ENCODE data around the gene OPRD1. TPM values are rescaled to one million over a fixed set of nuclear protein-coding genes. Genes with fewer than 3 reads are reported as not detected.

OPRD1 gene
- total and polyA plus RNA-seq, 8 donors: 0.03 to 0.37 TPM; not detected in 6

- intact Hi-C loops (cut with DNase I; ENCODE audit: low total_unique reads): no loop called here
- Histone ChIP-seq H3K9me3 (no peaks in the 10 kb centered on the region), H3K4me3 (no peak overlapping the region), H3K36me3 (no peaks in the 10 kb centered on the region), H3K27me3 (peaks cover 0 to 23% (median 0%) of the 10 kb centered on the region in 3 donors), H3K27ac (no peak overlapping the region), H3K4me1 (no peaks in the 10 kb centered on the region)
- no peak for DNase-seq
- 72 to 84% (median 82%) methylated on average over 4 of the region's 4 CpGs for WGBS, 5 donors
- TF ChIP-seq POLR2A (IDR thresholded peaks at IDR 0.05) (no peak), EP300 (IDR thresholded peaks at IDR 0.05) (no peak), POLR2AphosphoS5 (IDR thresholded peaks at IDR 0.05) (no peak)
- TF ChIP-seq, protein P1, sequence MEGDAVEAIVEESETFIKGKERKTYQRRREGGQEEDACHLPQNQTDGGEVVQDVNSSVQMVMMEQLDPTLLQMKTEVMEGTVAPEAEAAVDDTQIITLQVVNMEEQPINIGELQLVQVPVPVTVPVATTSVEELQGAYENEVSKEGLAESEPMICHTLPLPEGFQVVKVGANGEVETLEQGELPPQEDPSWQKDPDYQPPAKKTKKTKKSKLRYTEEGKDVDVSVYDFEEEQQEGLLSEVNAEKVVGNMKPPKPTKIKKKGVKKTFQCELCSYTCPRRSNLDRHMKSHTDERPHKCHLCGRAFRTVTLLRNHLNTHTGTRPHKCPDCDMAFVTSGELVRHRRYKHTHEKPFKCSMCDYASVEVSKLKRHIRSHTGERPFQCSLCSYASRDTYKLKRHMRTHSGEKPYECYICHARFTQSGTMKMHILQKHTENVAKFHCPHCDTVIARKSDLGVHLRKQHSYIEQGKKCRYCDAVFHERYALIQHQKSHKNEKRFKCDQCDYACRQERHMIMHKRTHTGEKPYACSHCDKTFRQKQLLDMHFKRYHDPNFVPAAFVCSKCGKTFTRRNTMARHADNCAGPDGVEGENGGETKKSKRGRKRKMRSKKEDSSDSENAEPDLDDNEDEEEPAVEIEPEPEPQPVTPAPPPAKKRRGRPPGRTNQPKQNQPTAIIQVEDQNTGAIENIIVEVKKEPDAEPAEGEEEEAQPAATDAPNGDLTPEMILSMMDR (IDR thresholded peaks at IDR 0.05): no peak
Measured at GRCh38 chr1:28832966-28833365, 21.0 kb downstream of the OPRD1 start.

- WGBS, 5 donors: 76 to 86% (median 84%) methylated on average over 7 of the region's 7 CpGs
- intact Hi-C loops (cut with DNase I; ENCODE audit: low total_unique reads): no loop called here
- Histone ChIP-seq H3K27me3 (peaks cover 0 to 24% (median 0%) of the 10 kb centered on the region in 3 donors), H3K36me3 (no peaks in the 10 kb centered on the region), H3K9me3 (no peaks in the 10 kb centered on the region), H3K4me3 (no peak overlapping the region), H3K4me1 (no peaks in the 10 kb centered on the region), H3K27ac (no peak overlapping the region)
- TF ChIP-seq, protein P1 (IDR thresholded peaks at IDR 0.05): no peak
- DNase-seq: no peak
Measured at GRCh38 chr1:28833381-28833780, 21.4 kb downstream of the OPRD1 start.

DNA sequence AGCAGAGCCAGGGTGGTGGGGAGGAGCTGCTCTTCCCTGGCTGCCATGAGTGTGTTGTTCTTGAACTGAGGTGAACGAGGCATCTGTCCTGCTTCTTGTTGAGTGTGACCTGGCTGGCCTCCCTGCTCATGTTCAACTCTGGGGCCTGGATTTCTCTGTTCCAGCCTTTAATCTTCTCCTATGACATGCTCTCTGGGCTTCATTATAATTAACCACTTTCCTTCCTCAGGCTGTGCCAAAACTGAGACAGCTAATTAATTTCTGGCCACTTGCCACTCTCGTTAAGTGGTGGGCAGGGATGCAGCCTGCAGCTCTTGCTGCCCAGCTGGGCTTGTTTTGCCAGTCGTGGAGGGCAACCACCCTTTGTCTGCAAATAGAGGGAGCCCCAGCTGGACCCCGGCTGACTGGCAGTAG lies 23.3 kb downstream of the OPRD1 start:
- DNase-seq: peak in 1 of 2 donors; percentile 73
- WGBS, 5 donors: 38 to 45% (median 40%) methylated on average over 4 of the region's 4 CpGs

DNA sequence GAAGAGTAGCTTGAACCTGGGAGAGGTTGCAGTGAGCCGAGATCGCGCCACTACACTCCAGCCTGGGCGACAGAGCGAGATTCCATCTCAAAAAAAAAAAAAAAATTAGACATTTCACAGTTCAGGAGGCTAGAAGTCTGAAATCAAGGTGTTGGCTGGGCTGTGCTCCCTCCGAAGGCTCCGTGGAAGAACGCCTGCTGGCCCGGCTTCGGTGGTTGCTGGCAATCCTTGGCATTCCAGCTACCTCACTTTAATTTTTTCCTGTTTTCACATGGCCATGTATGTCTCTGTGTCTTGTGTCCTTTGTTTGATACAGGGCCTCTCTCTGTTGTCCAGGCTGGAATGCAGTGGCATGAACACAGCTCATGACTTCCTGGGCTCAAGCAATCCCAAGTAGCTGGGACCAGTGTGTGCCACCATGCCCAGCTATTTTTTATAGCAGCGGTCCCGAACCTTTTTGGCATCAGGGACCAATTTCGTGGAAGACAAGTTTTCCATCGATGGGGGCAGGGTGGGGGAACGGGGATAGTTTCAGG lies 24.5 kb downstream of the OPRD1 start:
- Histone ChIP-seq H3K27me3 (peaks cover 0 to 13% (median 0%) of the 10 kb centered on the region in 3 donors), H3K9me3 (no peaks in the 10 kb centered on the region), H3K4me1 (no peaks in the 10 kb centered on the region), H3K4me3 (no peak overlapping the region), H3K36me3 (no peaks in the 10 kb centered on the region), H3K27ac (no peak overlapping the region)
- TF ChIP-seq, protein P1 (IDR thresholded peaks at IDR 0.05): no peak
- no peak for TF ChIP-seq POLR2AphosphoS5 (IDR thresholded peaks at IDR 0.05)
- TF ChIP-seq EP300 (IDR thresholded peaks at IDR 0.05): no peak
- no peak for TF ChIP-seq POLR2A (IDR thresholded peaks at IDR 0.05)
- WGBS, 5 donors: 92 to 96% (median 95%) methylated on average over 14 to 15 of the region's 15 CpGs
- intact Hi-C loops (cut with DNase I; ENCODE audit: low total_unique reads): no loop called here
- DNase-seq: no peak

More for the DNA sequence above, 23.3 kb downstream of the OPRD1 start:
- no peaks in the 10 kb centered on the region for H3K9me3 ChIP-seq
- no peak overlapping the region for H3K27ac ChIP-seq
- H3K27me3 ChIP-seq: peaks cover 0 to 13% (median 0%) of the 10 kb centered on the region in 3 donors
- H3K36me3 ChIP-seq: no peaks in the 10 kb centered on the region
- intact Hi-C loops (cut with DNase I; ENCODE audit: low total_unique reads): no loop called here
- H3K4me1 ChIP-seq: no peaks in the 10 kb centered on the region
- H3K4me3 ChIP-seq: no peak overlapping the region
- TF ChIP-seq POLR2AphosphoS5 (IDR thresholded peaks at IDR 0.05): no peak
- TF ChIP-seq, protein P1 (IDR thresholded peaks at IDR 0.05): no peak

All from stomach (tissue), 9 donors.